Suppressor macrophage (primary cell): ENCODE measurements around the gene KLHL10.

ENCODE experiments used
- DNase-seq, 4 experiments: peaks; one replicate each; pipeline ENCODE4 v3.0.0-alpha.2; 2020 to 2022

KLHL10 gene

GRCh38 chr17:41895617-41896016 lies 58.0 kb downstream of the KLHL10 start:
- no peak for DNase-seq

GRCh38 chr17:41896726-41897125 lies 59.1 kb downstream of the KLHL10 start:
- no peak for DNase-seq
